M059J (cell line): ENCODE measurements around the gene SLC25A41. TPM values are rescaled to one million over a fixed set of nuclear protein-coding genes. Genes with fewer than 3 reads are reported as not detected.

Experiments
- total RNA-seq: library from RNA; depleted of rRNA; stranded (reverse); fragments of >200 nt; shearing (Covaris generic); gene quantifications from 2 replicates; pipeline ENCODE4 v1.2.3, GENCODE V29; 2014; rRNA removed

The SLC25A41 gene
- total RNA-seq, 1 experiment from 2014 or later: not detected

Other genes starting within 250 kb of the SLC25A41 start
- 15.2 and 22.6 TPM in 2 replicates for gene MLLT1, start 153.8 kb downstream of the SLC25A41 start, total RNA-seq
- gene ACER1, start 100.2 kb downstream of the SLC25A41 start, total RNA-seq: not detected in 2 replicates
- gene CLPP, start 72.2 kb downstream of the SLC25A41 start, total RNA-seq: 114 and 148 TPM in 2 replicates
- 65.4 and 72.6 TPM in 2 replicates for gene ALKBH7, start 61.0 kb downstream of the SLC25A41 start, total RNA-seq
- 1.2 and 1.3 TPM in 2 replicates for gene PSPN, start 57.8 kb downstream of the SLC25A41 start, total RNA-seq
- 46.2 and 75.8 TPM in 2 replicates for gene GTF2F1, start 40.6 kb downstream of the SLC25A41 start, total RNA-seq
- 50.0 and 114 TPM in 2 replicates for gene KHSRP, start 9.0 kb downstream of the SLC25A41 start, total RNA-seq
- gene SLC25A23, start 26.0 kb upstream of the SLC25A41 start, total RNA-seq: 25.3 and 39.9 TPM in 2 replicates
- 0.34 TPM in 1 of 2 replicates, not detected in the other for gene CRB3, start 30.5 kb upstream of the SLC25A41 start, total RNA-seq
- gene DENND1C, start 48.0 kb upstream of the SLC25A41 start, total RNA-seq: not detected in 2 replicates
- 0.20 TPM in 1 of 2 replicates, not detected in the other for gene TUBB4A, start 68.5 kb upstream of the SLC25A41 start, total RNA-seq
- gene TNFSF9, start 97.3 kb upstream of the SLC25A41 start, total RNA-seq: 11.7 and 16.3 TPM in 2 replicates
- 40.4 and 42.0 TPM in 2 replicates for gene CD70, start 157.4 kb upstream of the SLC25A41 start, total RNA-seq
- gene TNFSF14, start 236.4 kb upstream of the SLC25A41 start, total RNA-seq: not detected in 2 replicates